ENCODE measurements around the gene COL27A1.

The COL27A1 gene

GRCh38 chr9:114202396-114202795 is 47.1 kb downstream of the COL27A1 start:
- TF ChIP-seq ZNF280C (tag by site-specific recombination; IDR thresholded peaks at IDR 0.05) = no peak
- peak; percentile 84 for TF ChIP-seq ZNF623 (tag by site-specific recombination; IDR thresholded peaks at IDR 0.05)
- TF ChIP-seq ZNF560 (tag by site-specific recombination; IDR thresholded peaks at IDR 0.05; ENCODE audit: borderline replicate concordance) = no peak
- ChIA-PET POLR2A (no interaction called here), CTCF (interaction anchor here (1.9 kb wide), 1 partner anchor 95 kb away, joined by 5 read pairs; no protein-coding TSS in a partner anchor)
- no peaks in the 10 kb centered on the region for H3K4me1 ChIP-seq (ENCODE audit: control insufficient read depth, insufficient read depth, low read length)
- H3K36me3 ChIP-seq (ENCODE audit: control insufficient read depth in 2 of 2, insufficient read depth in 1 of 2, low read length in 2 of 2) = no peaks in the 10 kb centered on the region
- H3K4me3 ChIP-seq (ENCODE audit: low read depth, low read length) = no peak overlapping the region
- no peak overlapping the region for H3K27ac ChIP-seq (ENCODE audit: extremely low read depth, low read depth, low read length)
- no peaks in the 10 kb centered on the region for H3K9me3 ChIP-seq (ENCODE audit: control insufficient read depth, insufficient read depth, low read depth, low read length)

GRCh38 chr9:114202849-114203248 is 47.5 kb downstream of the COL27A1 start:
- TF ChIP-seq GLI4 (tag by site-specific recombination; IDR thresholded peaks at IDR 0.05) = no peak
- no peak for TF ChIP-seq ZNF394 (tag by site-specific recombination; IDR thresholded peaks at IDR 0.05; ENCODE audit: borderline replicate concordance)
- no peak for TF ChIP-seq KLF9 (tag by site-specific recombination; IDR thresholded peaks at IDR 0.05; ENCODE audit: low read depth)
- no peak for TF ChIP-seq ZNF510 (tag by site-specific recombination; IDR thresholded peaks at IDR 0.05; ENCODE audit: insufficient replicate concordance)
- no peak for TF ChIP-seq ZBTB17 (tag by site-specific recombination; IDR thresholded peaks at IDR 0.05)
- TF ChIP-seq ZXDB (tag by site-specific recombination; IDR thresholded peaks at IDR 0.05) = no peak
- no peak for TF ChIP-seq ZNF24 (tag by site-specific recombination; IDR thresholded peaks at IDR 0.05)
- TF ChIP-seq HOXC10 (CRISPR knock-in tag; IDR thresholded peaks at IDR 0.05) = no peak
- TF ChIP-seq ZSCAN4 (tag by site-specific recombination; IDR thresholded peaks at IDR 0.05) = no peak
- TF ChIP-seq ZNF501 (tag by site-specific recombination; IDR thresholded peaks at IDR 0.05) = no peak
- no peak for TF ChIP-seq ZNF449 (tag by site-specific recombination; IDR thresholded peaks at IDR 0.05)
- no peak for TF ChIP-seq ZNF266 (tag by site-specific recombination; IDR thresholded peaks at IDR 0.05; ENCODE audit: low read depth)
- no peak for TF ChIP-seq HIC1 (tag by site-specific recombination; IDR thresholded peaks at IDR 0.05)
- no peak for TF ChIP-seq WT1 (tag by site-specific recombination; IDR thresholded peaks at IDR 0.05)
- ChIA-PET CTCF (interaction anchor here (1.1 to 2.0 kb wide), 2 partner anchors 42 to 95 kb away, joined by 3 to 10 read pairs; no protein-coding TSS in a partner anchor), POLR2A (no interaction called here)
- Histone ChIP-seq H3K36me3 (ENCODE audit: control insufficient read depth in 2 of 2, insufficient read depth in 1 of 2, low read length in 2 of 2) (no peaks in the 10 kb centered on the region), H3K4me3 (ENCODE audit: low read depth, low read length) (no peak overlapping the region), H3K4me1 (ENCODE audit: control insufficient read depth, insufficient read depth, low read length) (no peaks in the 10 kb centered on the region), H3K27ac (ENCODE audit: extremely low read depth, low read depth, low read length) (no peak overlapping the region), H3K9me3 (ENCODE audit: control insufficient read depth, insufficient read depth, low read depth, low read length) (no peaks in the 10 kb centered on the region)

Measured in HEK293 (cell line).